Naive B cell (primary cell): ENCODE results near the gene FOLR3. TPM values are rescaled to one million over a fixed set of nuclear protein-coding genes. Genes with fewer than 3 reads are reported as not detected.
A peak's percentile ranks its signal among the peaks of the same experiment; 100 is the strongest.
"Not testable (repeated sequence)": the region's sequence is repeated elsewhere in the genome, so short reads cannot be mapped to it uniquely, and the experiment has no call there.

ENCODE experiments used
- ATAC-seq, 2 donors: fragments of 150-1000 bp; cut with Tn5 transposase; 2 replicates each; pipeline ENCODE4 v1.10.0; 2021; ENCODE audit warnings: low read depth in 2 of 2, mild to moderate bottlenecking in 2 of 2, moderate library complexity in 2 of 2
- DNase-seq: peaks from one replicate; pipeline ENCODE4 v3.0.0; 2022
- H3K27ac Mint-ChIP-seq, 6 donors: one replicate each; pipeline ENCODE4 v1.8.0; 2020 to 2022; ENCODE audit warnings: mild to moderate bottlenecking in 6 of 6, mixed read lengths in 6 of 6, moderate library complexity in 5 of 6, inconsistent platforms in 2 of 6
- H3K27me3 Mint-ChIP-seq, 3 donors: one replicate each; pipeline ENCODE4 v1.8.0; 2021 to 2022; ENCODE audit warnings: mixed read lengths in 3 of 3, mild to moderate bottlenecking in 1 of 3
- H3K36me3 Mint-ChIP-seq, 2 donors: one replicate each; pipeline ENCODE4 v1.8.0; 2020 to 2022; ENCODE audit warnings: mixed read lengths in 2 of 2, inconsistent platforms in 1 of 2, mild to moderate bottlenecking in 1 of 2
- H3K4me1 Mint-ChIP-seq, 3 donors: one replicate each; pipeline ENCODE4 v1.8.0; 2020 to 2022; ENCODE audit warnings: mixed read lengths in 3 of 3, inconsistent platforms in 1 of 3, mild to moderate bottlenecking in 1 of 3, moderate library complexity in 1 of 3
- H3K4me3 Mint-ChIP-seq, 8 donors: one replicate each; pipeline ENCODE4 v1.8.0; 2020 to 2022; ENCODE audit warnings: mild to moderate bottlenecking in 8 of 8, mixed read lengths in 8 of 8, moderate library complexity in 8 of 8, inconsistent platforms in 2 of 8
- H3K9me3 Mint-ChIP-seq, 7 donors: one replicate each; pipeline ENCODE4 v1.8.0; 2020 to 2022; ENCODE audit warnings: mixed read lengths in 7 of 7, mild to moderate bottlenecking in 5 of 7, inconsistent platforms in 2 of 7, moderate library complexity in 1 of 7
- polyA plus RNA-seq, 6 donors: library from polyadenylated mRNA; unstranded; fragments of 300-500 nt; fragmentation: Illumina TruSeq; gene quantifications; one replicate each; pipeline ENCODE4 v1.2.3, GENCODE V29; 2021; ENCODE audit warnings: low read depth in 6 of 6

FOLR3 gene
- under 1 TPM in 2 of 6 donors, not detected in 4; 0.51 to 0.75 TPM for polyA plus RNA-seq

GRCh38 chr11:72135473-72135872 is at the start of gene FOLR3:
Gene FOLR3, plus strand, starts transcription at chr11:72135725. Its CDS starts 228 bp downstream, at chr11:72135953.
- H3K36me3 Mint-ChIP-seq, H3K9me3 Mint-ChIP-seq, H3K27ac Mint-ChIP-seq, H3K4me1 Mint-ChIP-seq, DNase-seq, H3K4me3 Mint-ChIP-seq, ATAC-seq: not testable (repeated sequence)
- peaks cover 9 to 32% (median 31%) of the 10 kb centered on the region in 3 donors for H3K27me3 Mint-ChIP-seq

DNA sequence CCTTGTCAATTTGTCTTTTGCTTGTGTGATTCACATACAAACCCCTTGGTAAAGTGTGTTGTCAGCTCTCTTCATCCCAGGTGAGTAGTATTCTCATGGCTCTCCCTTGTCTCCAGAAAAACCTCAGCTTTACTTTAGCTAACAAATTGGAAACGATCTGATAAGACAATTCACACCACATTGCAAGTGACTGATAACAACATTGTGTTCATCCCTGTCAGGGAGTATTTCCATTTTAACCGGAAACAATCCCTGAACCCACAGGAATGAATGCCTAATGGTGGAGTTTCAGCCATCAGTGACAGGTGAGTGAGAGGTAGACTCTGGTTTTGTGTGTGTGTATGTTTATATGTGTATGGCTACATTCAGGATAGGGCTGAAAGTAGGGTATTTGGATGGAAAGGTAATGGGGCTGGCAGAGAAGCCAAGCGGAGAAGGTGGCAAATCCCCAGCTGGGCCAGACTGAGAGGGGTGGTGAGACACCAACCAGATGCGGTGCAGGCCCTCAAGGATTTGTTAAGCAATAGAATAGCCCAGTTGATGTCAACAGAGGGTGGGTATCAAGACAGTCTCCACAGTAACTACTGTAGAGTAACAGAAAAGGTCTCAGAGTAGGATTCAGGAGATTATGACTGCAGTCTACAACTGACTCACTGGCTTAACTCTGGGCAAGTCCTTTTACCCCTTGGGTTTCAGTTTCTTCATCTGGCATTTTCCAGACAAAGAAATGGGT is 47.3 kb upstream of the FOLR3 start:
- peak overlapping the region in 2 of 6 donors; percentile 36 to 43 for H3K27ac Mint-ChIP-seq
- H3K4me3 Mint-ChIP-seq = no peak overlapping the region
- ATAC-seq (no peak), DNase-seq (no peak)
- H3K4me1 Mint-ChIP-seq = peaks cover 20 to 30% (median 20%) of the 10 kb centered on the region in 3 donors
- H3K27me3 Mint-ChIP-seq = no peaks in the 10 kb centered on the region
- no peaks in the 10 kb centered on the region for H3K9me3 Mint-ChIP-seq
- H3K36me3 Mint-ChIP-seq = peaks cover 0 to 8% of the 10 kb centered on the region in 2 donors

- no peaks in the 10 kb centered on the region for H3K9me3 Mint-ChIP-seq
- DNase-seq = peak; percentile 67
- no peaks in the 10 kb centered on the region for H3K27me3 Mint-ChIP-seq
- H3K36me3 Mint-ChIP-seq = peaks cover 0 to 8% of the 10 kb centered on the region in 2 donors
- peak; percentile 98 for ATAC-seq
- peaks cover 16 to 21% (median 20%) of the 10 kb centered on the region in 3 donors for H3K4me1 Mint-ChIP-seq
- peak overlapping the region in 1 of 8 donors; percentile 14 for H3K4me3 Mint-ChIP-seq
- H3K27ac Mint-ChIP-seq = peak overlapping the region in 5 of 6 donors; percentile 18 to 91 (median 66)
These were observed 44.2 kb upstream of the FOLR3 start for GRCh38 chr11:72091292-72091691.

DNA sequence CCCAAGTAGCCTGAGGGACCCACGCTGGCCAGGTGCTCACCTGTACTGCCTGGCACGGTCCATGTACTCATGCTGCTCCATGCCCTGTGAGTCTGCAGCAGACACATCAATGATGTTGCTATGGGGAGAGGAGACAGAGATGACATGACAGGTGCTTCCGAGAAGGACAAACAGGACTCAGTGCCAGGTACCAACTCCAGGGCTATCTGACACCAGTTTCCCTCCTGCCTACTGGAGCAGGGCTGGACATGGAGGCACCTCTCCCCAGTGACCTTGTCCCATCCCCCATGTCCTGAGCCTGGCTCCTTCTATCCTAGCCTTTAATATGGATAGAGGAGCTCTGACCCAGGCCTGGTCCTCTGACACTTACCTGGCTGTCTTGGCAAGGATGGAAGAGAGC is 36.8 kb upstream of the FOLR3 start:
- DNase-seq = no peak
- Mint-ChIP-seq H3K27ac (peak overlapping the region in 2 of 6 donors; percentile 15 to 59), H3K27me3 (no peaks in the 10 kb centered on the region), H3K4me3 (no peak overlapping the region), H3K9me3 (peaks cover 0 to 3% (median 0%) of the 10 kb centered on the region in 7 donors), H3K4me1 (peaks cover 39 to 42% (median 39%) of the 10 kb centered on the region in 3 donors), H3K36me3 (peaks cover 0 to 10% of the 10 kb centered on the region in 2 donors)
- no peak for ATAC-seq

GRCh38 chr11:72100009-72100408 is 35.5 kb upstream of the FOLR3 start:
- peak overlapping the region in 2 of 6 donors; percentile 28 to 84 for H3K27ac Mint-ChIP-seq
- peak overlapping the region in 2 of 8 donors; percentile 8 to 10 for H3K4me3 Mint-ChIP-seq
- peaks cover 0 to 3% (median 0%) of the 10 kb centered on the region in 7 donors for H3K9me3 Mint-ChIP-seq
- no peaks in the 10 kb centered on the region for H3K27me3 Mint-ChIP-seq
- peaks cover 0 to 10% of the 10 kb centered on the region in 2 donors for H3K36me3 Mint-ChIP-seq
- DNase-seq (no peak), ATAC-seq (no peak)
- H3K4me1 Mint-ChIP-seq = peaks cover 44 to 51% (median 47%) of the 10 kb centered on the region in 3 donors

DNA sequence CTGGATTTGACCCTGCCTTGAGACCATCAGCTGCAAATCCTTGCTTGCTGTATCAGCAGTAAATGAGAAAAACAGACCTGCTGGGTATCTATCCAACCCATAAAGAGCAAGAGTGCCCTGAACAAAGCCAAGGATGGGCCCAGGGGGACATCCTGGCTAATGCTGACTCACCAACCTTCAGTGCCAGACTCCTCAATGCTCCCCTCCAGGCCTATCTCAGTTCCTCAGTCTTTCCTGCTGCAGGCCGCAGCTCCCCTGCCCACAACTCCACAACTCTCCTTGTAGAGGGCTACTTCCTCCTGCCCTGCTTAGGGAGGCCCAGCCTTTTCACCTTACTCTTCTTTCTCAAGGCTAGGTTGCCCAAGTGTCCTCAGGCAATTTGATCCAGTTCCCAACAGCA is 35.1 kb upstream of the FOLR3 start:
- peaks cover 44 to 51% (median 47%) of the 10 kb centered on the region in 3 donors for H3K4me1 Mint-ChIP-seq

DNA sequence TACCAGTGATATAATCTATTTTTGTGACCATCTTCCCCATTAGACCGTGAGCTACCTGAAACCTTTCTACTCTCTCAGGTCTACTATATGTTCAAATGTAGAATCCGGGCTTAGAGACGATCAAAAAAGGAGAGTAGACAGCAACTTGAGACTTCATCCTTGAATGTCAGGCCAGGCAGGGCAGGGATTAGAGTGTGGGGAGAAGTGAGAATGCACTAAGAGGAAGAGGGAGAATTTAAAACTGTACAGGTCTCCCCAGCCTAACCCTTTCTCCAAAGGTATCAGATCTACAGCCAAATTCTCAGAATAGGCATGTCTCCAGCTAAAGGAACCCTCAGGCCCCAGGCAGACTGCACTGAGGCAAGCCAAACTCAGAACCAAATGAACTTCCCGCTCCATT is 33.4 kb upstream of the FOLR3 start:
- DNase-seq (no peak), ATAC-seq (no peak)
- H3K4me1 Mint-ChIP-seq = peaks cover 44 to 51% (median 47%) of the 10 kb centered on the region in 3 donors
- H3K27me3 Mint-ChIP-seq = no peaks in the 10 kb centered on the region
- peak overlapping the region; percentile 91 to 98 (median 96) for H3K27ac Mint-ChIP-seq
- H3K4me3 Mint-ChIP-seq = peak overlapping the region; percentile 78 to 97 (median 94)
- peaks cover under 1 to 10% of the 10 kb centered on the region in 2 donors for H3K36me3 Mint-ChIP-seq
- H3K9me3 Mint-ChIP-seq = peaks cover 0 to 3% (median 0%) of the 10 kb centered on the region in 7 donors

More for the DNA sequence above, 35.1 kb upstream of the FOLR3 start:
- H3K36me3 Mint-ChIP-seq = peaks cover 0 to 10% of the 10 kb centered on the region in 2 donors
- no peaks in the 10 kb centered on the region for H3K27me3 Mint-ChIP-seq
- ATAC-seq = no peak
- H3K9me3 Mint-ChIP-seq = peaks cover 0 to 3% (median 0%) of the 10 kb centered on the region in 7 donors
- peak overlapping the region; percentile 38 to 98 (median 88) for H3K27ac Mint-ChIP-seq
- no peak for DNase-seq
- peak overlapping the region in 2 of 8 donors; percentile 8 to 91 for H3K4me3 Mint-ChIP-seq

GRCh38 chr11:72102631-72102945 is 32.9 kb upstream of the FOLR3 start:
- no peaks in the 10 kb centered on the region for H3K27me3 Mint-ChIP-seq
- peak overlapping the region; percentile 91 to 98 (median 96) for H3K27ac Mint-ChIP-seq
- ATAC-seq (peak in 1 of 2 donors; percentile 1), DNase-seq (no peak)
- H3K4me3 Mint-ChIP-seq = peak overlapping the region; percentile 78 to 97 (median 94)
- H3K4me1 Mint-ChIP-seq = peaks cover 43 to 55% (median 48%) of the 10 kb centered on the region in 3 donors
- peaks cover 0 to 3% (median 0%) of the 10 kb centered on the region in 7 donors for H3K9me3 Mint-ChIP-seq
- peaks cover 5 to 7% of the 10 kb centered on the region in 2 donors for H3K36me3 Mint-ChIP-seq

- DNase-seq (peak; percentile 97), ATAC-seq (peak; percentile 98)
- Mint-ChIP-seq H3K27ac (peak within 1 kb of the TSS; percentile 91 to 98 (median 98)), H3K4me1 (peaks cover 38 to 50% (median 45%) of the 10 kb centered on the region in 3 donors), H3K9me3 (peaks cover 0 to 3% (median 0%) of the 10 kb centered on the region in 7 donors), H3K36me3 (peaks cover 1 to 5% of the 10 kb centered on the region in 2 donors), H3K27me3 (no peaks in the 10 kb centered on the region), H3K4me3 (peak within 1 kb of the TSS; percentile 78 to 97 (median 94))
These were observed 32.4 kb upstream of the FOLR3 start, which contains the start of gene LAMTOR1 for GRCh38 chr11:72102946-72103753. Gene LAMTOR1, minus strand, starts transcription at chr11:72103297. Its CDS starts 73 bp downstream, at chr11:72103224.

GRCh38 chr11:72103754-72104167 is 31.8 kb upstream of the FOLR3 start:
- Mint-ChIP-seq H3K36me3 (peaks cover 0 to 5% of the 10 kb centered on the region in 2 donors), H3K27me3 (no peaks in the 10 kb centered on the region), H3K9me3 (peaks cover 0 to 3% (median 0%) of the 10 kb centered on the region in 7 donors), H3K4me3 (peak overlapping the region; percentile 78 to 97 (median 94)), H3K4me1 (peaks cover 38 to 49% (median 45%) of the 10 kb centered on the region in 3 donors), H3K27ac (peak overlapping the region; percentile 91 to 98 (median 98))
- no peak for ATAC-seq
- no peak for DNase-seq

DNA sequence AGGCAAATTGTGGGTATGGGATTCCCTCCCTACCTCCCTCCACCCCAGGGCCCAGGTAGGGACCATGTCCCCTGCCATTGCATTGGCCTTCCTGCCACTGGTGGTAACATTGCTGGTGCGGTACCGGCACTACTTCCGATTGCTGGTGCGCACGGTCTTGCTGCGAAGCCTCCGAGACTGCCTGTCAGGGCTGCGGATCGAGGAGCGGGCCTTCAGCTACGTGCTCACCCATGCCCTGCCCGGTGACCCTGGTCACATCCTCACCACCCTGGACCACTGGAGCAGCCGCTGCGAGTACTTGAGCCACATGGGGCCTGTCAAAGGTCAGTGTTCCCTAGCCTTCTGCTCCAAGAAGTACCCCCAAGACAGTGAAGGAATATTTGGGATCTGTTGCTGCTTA is 29.6 kb upstream of the FOLR3 start, which contains the start of gene TOMT:
TSS of gene TOMT (plus strand) at position 37 of the 400 bp plus-strand sequence. CDS start at position 65, 28 bp downstream.
- H3K9me3 Mint-ChIP-seq = peaks cover 0 to 3% (median 0%) of the 10 kb centered on the region in 7 donors
- H3K27me3 Mint-ChIP-seq = no peaks in the 10 kb centered on the region
- H3K4me3 Mint-ChIP-seq = peak within 1 kb of the TSS in 4 of 8 donors; percentile 6 to 91 (median 46)
- ATAC-seq = no peak
- H3K27ac Mint-ChIP-seq = peak within 1 kb of the TSS in 4 of 6 donors; percentile 49 to 91 (median 80)
- peaks cover 5 to 8% of the 10 kb centered on the region in 2 donors for H3K36me3 Mint-ChIP-seq
- DNase-seq = no peak
- H3K4me1 Mint-ChIP-seq = peaks cover 34 to 48% (median 39%) of the 10 kb centered on the region in 3 donors

GRCh38 chr11:72111300-72112142 is 24.0 kb upstream of the FOLR3 start:
- Mint-ChIP-seq H3K4me1 (peaks cover 31 to 35% (median 31%) of the 10 kb centered on the region in 3 donors), H3K36me3 (peaks cover 5 to 19% of the 10 kb centered on the region in 2 donors), H3K4me3 (peak overlapping the region; percentile 89 to 100 (median 96)), H3K27me3 (peaks cover 12 to 15% (median 13%) of the 10 kb centered on the region in 3 donors), H3K9me3 (peaks cover 0 to 7% (median 0%) of the 10 kb centered on the region in 7 donors), H3K27ac (peak overlapping the region; percentile 98 to 100 (median 98))
- DNase-seq (no peak), ATAC-seq (no peak)
